Heart right ventricle (tissue), 16 donors: ENCODE measurements around the gene PEAK1. TPM values are rescaled to one million over a fixed set of nuclear protein-coding genes. Genes with fewer than 3 reads are reported as not detected.

Experiments
- ATAC-seq, 8 donors: fragments of 200-7000 bp; cut with Tn5 transposase; one replicate each; pipeline ENCODE4 v1.9.1; 2020; ENCODE audit warnings: mild to moderate bottlenecking in 8 of 8, moderate library complexity in 8 of 8, moderate number of reproducible peaks in 1 of 8
- DNase-seq, 2 donors: peaks; one replicate each; pipeline ENCODE4 v3.0.0-alpha.2; 2020
- H3K27ac ChIP-seq, 10 donors: fragments of 200-600 bp; sonication (generic) in 2 of 10; one replicate each; pipeline versions ENCODE4 v1.5.0 to v1.8.0; 2020 to 2022; ENCODE audit warnings: mild to moderate bottlenecking in 3 of 10
- H3K27me3 ChIP-seq, 7 donors: fragments of 200-600 bp; one replicate each; pipeline ENCODE4 v1.8.0; 2021 to 2022; ENCODE audit warnings: mild to moderate bottlenecking in 2 of 7
- H3K36me3 ChIP-seq, 9 donors: fragments of 200-600 bp; sonication (generic) in 1 of 9; one replicate each; pipeline versions ENCODE4 v1.5.0 to v1.8.0; 2020 to 2022; ENCODE audit warnings: mild to moderate bottlenecking in 2 of 9
- H3K4me1 ChIP-seq, 9 donors: fragments of 200-600 bp; sonication (generic) in 1 of 9; one replicate each; pipeline versions ENCODE4 v1.5.0 to v1.8.0; 2020 to 2022; ENCODE audit warnings: mild to moderate bottlenecking in 4 of 9
- H3K4me3 ChIP-seq, 10 donors: fragments of 200-600 bp; sonication (generic) in 2 of 10; one replicate each; pipeline versions ENCODE4 v1.5.0 to v1.8.0; 2020 to 2022; ENCODE audit warnings: mild to moderate bottlenecking in 7 of 10, moderate library complexity in 2 of 10
- H3K9me3 ChIP-seq, 11 donors: fragments of 200-600 bp in 10 of 11; sonication (generic) in 2 of 11; one replicate each; pipeline versions ENCODE4 v1.5.0 to v1.8.0; 2013 to 2022; ENCODE audit warnings: mild to moderate bottlenecking in 2 of 11, control low read depth in 1 of 11, moderate library complexity in 1 of 11
- CTCF ChIP-seq, 9 donors: fragments of 200-600 bp; sonication (generic) in 2 of 9; IDR thresholded peaks; one replicate each; pipeline versions ENCODE4 v1.5.0 to v1.8.0; 2021 to 2022; ENCODE audit warnings: antibody characterized with exemption in 9 of 9, mild to moderate bottlenecking in 5 of 9, moderate library complexity in 1 of 9
- WGBS, 2 donors: extraction: QIAGEN DNeasy Blood & Tissue Kit; methylation state at CpG; one replicate each; pipeline ENCODE4 v1.1.7; 2013; ENCODE audit warnings: inconsistent platforms in 1 of 2; 5-methylcytosine and 5-hydroxymethylcytosine counted together
- intact Hi-C, 10 donors: fragments of 100-400 bp; cut with DNase I; formaldehyde crosslinking; loops; one replicate each; pipeline versions ENCODE4 v1.11.1 to v1.14.2; 2022
- polyA plus RNA-seq, 2 donors: library from polyadenylated mRNA; stranded (reverse); fragments of 200-250 nt; gene quantifications; one replicate each; pipeline ENCODE4 v1.2.3, GENCODE V29; 2013
- total RNA-seq, 10 donors: library from RNA; stranded (reverse); fragmentation: NEBNext Ultra II Directional in 3 of 10; extraction: Animal tissue kit (Norgen Biotek cat#: 25700) in 3 of 10; gene quantifications; one replicate each; pipeline versions ENCODE4 v1.2.1 to v1.2.4, GENCODE V29; 2021 to 2023
- donor health status: Arrhythmogenic right ventricular cardiomyopathy.
- donor health status: ischemic (EF 13 %, LVEDD 7.1; RV severe dilation, severe dysfunction).
- donor health status: healthy with polysubstance abuse.
- donor health status: DM: no; HTN: yes; CAD: no.
- donor health status: DM: no; HTN: no; CAD: no.
- donor health status: ischemic (EF 25% LVEDD 6.9; RV normal size, moderate dysfunction).
- donor health status: ischemic (EF 25% LVEDD 5.7; RV mildly dilated, moderate dysfunction).
- donor health status: healthy.
- donor health status: DM: yes; HTN: yes; CAD: no.
- donor health status: Ischemic cardiomyopathy.
- donor health status: ischemic (EF 35%, LVEDD 5.7; RV mildly dilated, moderate dysfunction).
- donor health status: nonischemic (EF 11% LVEDD 7.7; RV severe dilation, severe dysfunction).
- donor health status: DM: yes; HTN: yes; CAD: no.
- donor health status: PGD.
- donor health status: ischemic (EF 29% LVEDD 5.4; RV normal size, mild dysfunction).
- donor health status: nonischemic (EF 23%, LVEDD 6.1; RV moderate dilation, normal function).

Gene PEAK1
- total and polyA plus RNA-seq, 12 donors = 7.0 to 146 (median 90.8) TPM

- H3K9me3 ChIP-seq = no peaks in the 10 kb centered on the region
- no peak overlapping the region for H3K4me3 ChIP-seq
- 86 to 87% methylated on average over 1 of the region's 1 CpG for WGBS, 2 donors
- TF ChIP-seq CTCF (IDR thresholded peaks at IDR 0.05) = no peak
- H3K36me3 ChIP-seq = no peaks in the 10 kb centered on the region
- intact Hi-C loops = loop anchor here in 7 of 10 donors (5.0 to 10.0 kb wide), 13 partner anchors 65 to 302 kb away; no protein-coding TSS in a partner anchor
- H3K27me3 ChIP-seq = no peaks in the 10 kb centered on the region
- no peak for DNase-seq
- ATAC-seq = no peak
- H3K27ac ChIP-seq = peak overlapping the region in 3 of 10 donors; percentile 7 to 27 (median 12)
- H3K4me1 ChIP-seq = peaks cover 4 to 77% (median 64%) of the 10 kb centered on the region in 9 donors
Observed at GRCh38 chr15:77416954-77417353, 3.0 kb downstream of the PEAK1 start.

GRCh38 chr15:77416148-77416455 is 3.8 kb downstream of the PEAK1 start:
- intact Hi-C loops = loop anchor here in 7 of 10 donors (5.0 to 10.0 kb wide), 13 partner anchors 64 to 301 kb away; no protein-coding TSS in a partner anchor
- Histone ChIP-seq H3K36me3 (no peaks in the 10 kb centered on the region), H3K4me3 (no peak overlapping the region), H3K27me3 (no peaks in the 10 kb centered on the region), H3K27ac (peak overlapping the region in 4 of 10 donors; percentile 5 to 41 (median 27)), H3K4me1 (peaks cover 4 to 76% (median 55%) of the 10 kb centered on the region in 9 donors), H3K9me3 (no peaks in the 10 kb centered on the region)
- no peak for ATAC-seq
- no peak for TF ChIP-seq CTCF (IDR thresholded peaks at IDR 0.05)
- DNase-seq = no peak
- 45 to 59% methylated on average over 2 of the region's 2 CpGs for WGBS, 2 donors

GRCh38 chr15:77415450-77416147 is 4.3 kb downstream of the PEAK1 start:
- DNase-seq = no peak
- Histone ChIP-seq H3K27me3 (no peaks in the 10 kb centered on the region), H3K4me3 (no peak overlapping the region), H3K4me1 (peaks cover 4 to 81% (median 55%) of the 10 kb centered on the region in 9 donors), H3K27ac (peak overlapping the region in 5 of 10 donors; percentile 2 to 41 (median 19)), H3K36me3 (no peaks in the 10 kb centered on the region), H3K9me3 (no peaks in the 10 kb centered on the region)
- no peak for ATAC-seq
- 83 to 84% methylated on average over 4 of the region's 4 CpGs for WGBS, 2 donors
- intact Hi-C loops = loop anchor here in 7 of 10 donors (5.0 to 10.0 kb wide), 13 partner anchors 63 to 301 kb away; no protein-coding TSS in a partner anchor
- no peak for TF ChIP-seq CTCF (IDR thresholded peaks at IDR 0.05)

- Histone ChIP-seq H3K9me3 (no peaks in the 10 kb centered on the region), H3K4me3 (no peak overlapping the region), H3K27me3 (no peaks in the 10 kb centered on the region), H3K36me3 (no peaks in the 10 kb centered on the region), H3K4me1 (peaks cover 4 to 88% (median 59%) of the 10 kb centered on the region in 9 donors), H3K27ac (peak overlapping the region in 3 of 10 donors; percentile 2 to 35 (median 32))
- no peak for TF ChIP-seq CTCF (IDR thresholded peaks at IDR 0.05)
- no peak for DNase-seq
- ATAC-seq = no peak
- 83 to 85% methylated on average over 2 of the region's 2 CpGs for WGBS, 2 donors
- intact Hi-C loops = loop anchor here in 7 of 10 donors (5.0 to 10.0 kb wide), 14 partner anchors 63 to 300 kb away; no protein-coding TSS in a partner anchor
Observed at GRCh38 chr15:77414789-77415442, 5.0 kb downstream of the PEAK1 start.
